NB4 (cell line): ENCODE results near the gene TRIM22.

Experiments used
- DNase-seq: peaks from one replicate; pipeline ENCODE4 v3.0.0; 2010; ENCODE audit warnings: low read depth
- H3K4me3 ChIP-seq: one replicate; pipeline ENCODE4 v1.5.1; 2011; ENCODE audit warnings: mild to moderate bottlenecking, low read depth, low read length, moderate library complexity
- CTCF ChIP-seq: IDR thresholded peaks from one replicate; pipeline ENCODE4 v1.5.1; 2012; ENCODE audit warnings: low read depth, low read length
- MAX ChIP-seq: IDR thresholded peaks from 2 replicates; pipeline ENCODE4 v1.6.1; 2011; ENCODE audit warnings: low read depth, low read length
- MYC ChIP-seq: IDR thresholded peaks from 2 replicates; pipeline ENCODE4 v1.6.1; 2011; ENCODE audit warnings: low read depth, low read length
- POLR2A ChIP-seq: IDR thresholded peaks from 2 replicates; pipeline ENCODE4 v1.6.1; 2011; ENCODE audit warnings: mild to moderate bottlenecking; ENCODE audit not compliant: insufficient read length; ENCODE audit errors: extremely low read depth

Gene TRIM22

GRCh38 chr11:5658318-5658717 lies 31.3 kb upstream of the TRIM22 start:
- no peak for DNase-seq
- H3K4me3 ChIP-seq = no peak overlapping the region
- TF ChIP-seq MYC = no peak
- TF ChIP-seq CTCF = no peak
- no peak for TF ChIP-seq MAX
- no peak for TF ChIP-seq POLR2A

- TF ChIP-seq MYC (no peak), MAX (no peak), CTCF (no peak), POLR2A (no peak)
- no peak overlapping the region for H3K4me3 ChIP-seq
- DNase-seq = no peak
These were observed 26.1 kb upstream of the TRIM22 start for GRCh38 chr11:5663511-5663910.

- no peak for DNase-seq
- TF ChIP-seq MYC (no peak), CTCF (no peak), POLR2A (no peak), MAX (no peak)
These were observed 24.5 kb upstream of the TRIM22 start for GRCh38 chr11:5665051-5665570.

GRCh38 chr11:5665746-5666401 lies 23.7 kb upstream of the TRIM22 start:
- no peak for DNase-seq
- H3K4me3 ChIP-seq = no peak overlapping the region
- TF ChIP-seq MYC = no peak
- TF ChIP-seq MAX = no peak
- TF ChIP-seq POLR2A = no peak
- no peak for TF ChIP-seq CTCF

More at GRCh38 chr11:5665051-5665570, 24.5 kb upstream of the TRIM22 start:
- H3K4me3 ChIP-seq = no peak overlapping the region

GRCh38 chr11:5666402-5666793 lies 23.2 kb upstream of the TRIM22 start:
- DNase-seq = no peak
- H3K4me3 ChIP-seq = no peak overlapping the region
- TF ChIP-seq MAX = no peak
- TF ChIP-seq CTCF = no peak
- TF ChIP-seq MYC = no peak
- TF ChIP-seq POLR2A = no peak
